GM12864 (cell line): Measurements from ENCODE around the gene DNAH12.

ENCODE experiments used
- DNase-seq: peaks from one replicate; pipeline ENCODE4 v3.0.0-alpha.2; 2011; ENCODE audit warnings: low read depth
- H3K4me3 ChIP-seq: 2 replicates; pipeline ENCODE4 v1.5.1; 2011; ENCODE audit warnings: mild to moderate bottlenecking, low read depth, low read length, control low read depth
- TF ChIP-seq, protein P1 (sequence below): IDR thresholded peaks from 2 replicates; pipeline ENCODE4 v1.5.1; 2011; ENCODE audit warnings: low read depth, mild to moderate bottlenecking, moderate library complexity, low read length, control low read depth, inconsistent platforms; ENCODE audit errors: missing control alignments

Gene DNAH12

DNA sequence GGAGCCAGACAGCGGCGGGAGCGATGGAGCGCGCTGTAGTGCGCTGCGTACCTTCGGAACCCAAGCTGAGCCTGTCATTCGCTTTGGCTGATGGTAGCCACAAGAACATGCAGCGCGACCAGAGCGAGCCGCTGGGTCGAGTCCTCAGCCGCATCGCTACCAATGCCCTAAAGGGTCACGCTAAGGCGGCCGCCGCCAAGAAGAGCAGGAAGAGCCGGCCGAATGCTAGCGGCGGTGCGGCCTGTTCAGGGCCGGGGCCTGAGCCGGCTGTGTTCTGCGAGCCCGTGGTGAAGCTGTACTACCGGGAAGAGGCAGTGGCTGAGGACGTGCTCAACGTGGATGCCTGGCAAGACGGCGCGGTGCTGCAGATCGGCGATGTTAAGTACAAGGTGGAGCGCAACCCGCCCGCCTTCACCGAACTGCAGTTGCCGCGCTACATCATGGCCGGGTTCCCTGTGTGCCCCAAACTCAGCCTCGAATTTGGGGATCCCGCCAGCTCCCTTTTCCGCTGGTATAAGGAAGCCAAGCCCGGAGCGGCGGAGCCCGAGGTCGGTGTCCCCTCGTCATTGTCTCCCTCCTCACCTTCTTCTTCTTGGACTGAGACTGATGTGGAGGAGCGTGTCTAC lies 12.4 kb upstream of the DNAH12 start:
- no peak for DNase-seq
- H3K4me3 ChIP-seq: peak overlapping the region; percentile 83
- TF ChIP-seq, protein P1, sequence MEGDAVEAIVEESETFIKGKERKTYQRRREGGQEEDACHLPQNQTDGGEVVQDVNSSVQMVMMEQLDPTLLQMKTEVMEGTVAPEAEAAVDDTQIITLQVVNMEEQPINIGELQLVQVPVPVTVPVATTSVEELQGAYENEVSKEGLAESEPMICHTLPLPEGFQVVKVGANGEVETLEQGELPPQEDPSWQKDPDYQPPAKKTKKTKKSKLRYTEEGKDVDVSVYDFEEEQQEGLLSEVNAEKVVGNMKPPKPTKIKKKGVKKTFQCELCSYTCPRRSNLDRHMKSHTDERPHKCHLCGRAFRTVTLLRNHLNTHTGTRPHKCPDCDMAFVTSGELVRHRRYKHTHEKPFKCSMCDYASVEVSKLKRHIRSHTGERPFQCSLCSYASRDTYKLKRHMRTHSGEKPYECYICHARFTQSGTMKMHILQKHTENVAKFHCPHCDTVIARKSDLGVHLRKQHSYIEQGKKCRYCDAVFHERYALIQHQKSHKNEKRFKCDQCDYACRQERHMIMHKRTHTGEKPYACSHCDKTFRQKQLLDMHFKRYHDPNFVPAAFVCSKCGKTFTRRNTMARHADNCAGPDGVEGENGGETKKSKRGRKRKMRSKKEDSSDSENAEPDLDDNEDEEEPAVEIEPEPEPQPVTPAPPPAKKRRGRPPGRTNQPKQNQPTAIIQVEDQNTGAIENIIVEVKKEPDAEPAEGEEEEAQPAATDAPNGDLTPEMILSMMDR: no peak

GRCh38 chr3:57555738-57556458 lies 11.8 kb upstream of the DNAH12 start, which contains the start of gene PDE12:
TSS of gene PDE12 (plus strand) at chr3:57556274. CDS start at chr3:57556380, 106 bp downstream.
- H3K4me3 ChIP-seq: peak within 1 kb of the TSS; percentile 83
- DNase-seq: peak; percentile 82
- TF ChIP-seq, protein P1: no peak

GRCh38 chr3:57555306-57555705 lies 11.2 kb upstream of the DNAH12 start:
- DNase-seq: no peak
- TF ChIP-seq, protein P1: no peak
- peak overlapping the region; percentile 83 for H3K4me3 ChIP-seq

GRCh38 chr3:57546616-57547015 lies 2.5 kb upstream of the DNAH12 start:
- TF ChIP-seq, protein P1: no peak
- DNase-seq: no peak
- H3K4me3 ChIP-seq: no peak overlapping the region

DNA sequence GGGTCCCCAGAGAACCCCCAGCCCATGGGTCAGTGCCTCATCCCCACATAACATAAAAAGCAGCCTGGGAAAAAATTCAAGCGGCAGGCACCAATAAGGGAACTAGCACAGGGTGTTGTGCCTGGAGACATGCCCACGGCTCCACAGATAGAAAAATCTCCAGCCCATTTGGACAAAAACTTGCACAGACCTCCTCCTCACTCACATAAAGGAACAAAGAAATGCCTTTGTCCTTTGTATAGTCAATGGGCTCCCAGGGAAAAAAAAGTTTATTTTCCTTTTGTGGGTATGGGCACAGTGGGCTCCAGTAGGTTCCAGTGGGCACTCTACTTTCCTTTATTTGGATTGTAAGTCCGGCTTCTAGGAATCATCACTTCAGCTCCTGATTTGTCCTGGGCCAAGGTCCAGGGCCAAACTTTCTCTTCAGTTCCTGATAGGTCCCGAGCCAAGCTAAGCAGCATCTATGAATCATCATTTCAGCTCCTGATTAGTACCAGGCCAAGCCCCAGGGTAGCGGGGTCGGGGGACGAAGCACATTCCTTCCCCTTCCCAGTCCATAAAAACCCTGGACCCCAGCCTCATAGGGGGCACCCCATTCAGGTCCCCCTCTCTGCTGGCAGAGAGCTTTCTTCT lies 1.6 kb upstream of the DNAH12 start:
- H3K4me3 ChIP-seq: no peak overlapping the region
- DNase-seq: no peak
- TF ChIP-seq, protein P1: no peak

GRCh38 chr3:57538465-57538864 lies 5.7 kb downstream of the DNAH12 start:
- no peak overlapping the region for H3K4me3 ChIP-seq
- no peak for DNase-seq
- TF ChIP-seq, protein P1: no peak
